ENCODE measurements around the gene KAT2B.

GRCh38 chr3:20107722-20108121 is 67.5 kb downstream of the KAT2B start:
- no peak for TF ChIP-seq POLR2A (IDR thresholded peaks at IDR 0.05)
- TF ChIP-seq CTCF (IDR thresholded peaks at IDR 0.05) = no peak
